H54 (cell line): ENCODE data around the gene LDHA.
A peak's percentile ranks its signal among the peaks of the same experiment; 100 is the strongest.

Source experiments
- DNase-seq: peaks from one replicate; pipeline ENCODE4 v3.0.0; 2011; ENCODE audit warnings: low spot score, mixed read lengths; ENCODE audit not compliant: insufficient read length
- FAIRE-seq: peaks from 3 replicates; lab custom pipeline; 2011; peaks lifted over from hg19 to GRCh38; lab: Jason Lieb, UNC
- POLR2A ChIP-seq: IDR thresholded peaks from 2 replicates; pipeline ENCODE4 v1.6.1; 2011; ENCODE audit warnings: low read depth, mild to moderate bottlenecking, low read length

LDHA gene

GRCh38 chr11:18394275-18394927 is at the start of gene LDHA:
LDHA (plus strand) TSS chr11:18394563; CDS start chr11:18396843, 2,280 bp downstream.
- DNase-seq (peak; percentile 87), FAIRE-seq (no peak)

GRCh38 chr11:18347471-18348125 is 46.8 kb upstream of the LDHA start:
- TF ChIP-seq POLR2A, result no peak
- DNase-seq, result no peak
- FAIRE-seq, result no peak

More at GRCh38 chr11:18394275-18394927, at the start of gene LDHA:
- TF ChIP-seq POLR2A, result peak; percentile 100

- no peak for DNase-seq
- TF ChIP-seq POLR2A, result no peak
- FAIRE-seq, result no peak
These were observed 41.8 kb upstream of the LDHA start for GRCh38 chr11:18352581-18352980.

GRCh38 chr11:18358646-18359045 is 35.7 kb upstream of the LDHA start:
- TF ChIP-seq POLR2A, result no peak
- DNase-seq (no peak), FAIRE-seq (no peak)

GRCh38 chr11:18361154-18361553 is 33.2 kb upstream of the LDHA start:
- TF ChIP-seq POLR2A, result no peak
- DNase-seq, result no peak
- no peak for FAIRE-seq

- FAIRE-seq (no peak), DNase-seq (no peak)
- no peak for TF ChIP-seq POLR2A
These were observed 29.8 kb upstream of the LDHA start for GRCh38 chr11:18364495-18365073.

GRCh38 chr11:18365741-18366140 is 28.6 kb upstream of the LDHA start:
- no peak for FAIRE-seq
- no peak for DNase-seq
- TF ChIP-seq POLR2A, result no peak

- FAIRE-seq (no peak), DNase-seq (no peak)
- no peak for TF ChIP-seq POLR2A
These were observed 28.1 kb upstream of the LDHA start for GRCh38 chr11:18366286-18366685.

GRCh38 chr11:18367431-18367830 is 26.9 kb upstream of the LDHA start:
- FAIRE-seq (no peak), DNase-seq (no peak)
- TF ChIP-seq POLR2A, result no peak

- no peak for TF ChIP-seq POLR2A
- DNase-seq, result peak; percentile 30
- peak; percentile 88 for FAIRE-seq
These were observed 26.1 kb upstream of the LDHA start for GRCh38 chr11:18368221-18368620.

GRCh38 chr11:18369398-18369797 is 25.0 kb upstream of the LDHA start:
- no peak for TF ChIP-seq POLR2A
- no peak for DNase-seq
- no peak for FAIRE-seq

- no peak for TF ChIP-seq POLR2A
These were observed 23.1 kb upstream of the LDHA start for GRCh38 chr11:18371279-18371678.

GRCh38 chr11:18372201-18372600 is 22.2 kb upstream of the LDHA start:
- TF ChIP-seq POLR2A, result no peak
- DNase-seq (no peak), FAIRE-seq (no peak)

More at GRCh38 chr11:18371279-18371678, 23.1 kb upstream of the LDHA start:
- DNase-seq (no peak), FAIRE-seq (no peak)

- TF ChIP-seq POLR2A, result no peak
- FAIRE-seq (no peak), DNase-seq (no peak)
These were observed 19.4 kb upstream of the LDHA start for GRCh38 chr11:18374956-18375355.

GRCh38 chr11:18375941-18376340 is 18.4 kb upstream of the LDHA start:
- DNase-seq (no peak), FAIRE-seq (no peak)
- TF ChIP-seq POLR2A, result no peak

GRCh38 chr11:18379201-18379600 is 15.2 kb upstream of the LDHA start:
- FAIRE-seq, result no peak
- no peak for TF ChIP-seq POLR2A
- no peak for DNase-seq
